DMS53 treated with DMSO at 0.1 percent for 48 hours (cell line): Measurements from ENCODE around the gene SS18L1.

Source experiments
- DNase-seq: peaks from one replicate; lab custom pipeline; 2025; ENCODE audit not compliant: unreplicated experiment; lab: John Stamatoyannopoulos, UW

Gene SS18L1

GRCh38 chr20:62191781-62192559, 48.4 kb downstream of the SS18L1 start:
- DNase-seq: no peak

- DNase-seq: no peak
These were observed 49.1 kb downstream of the SS18L1 start for GRCh38 chr20:62192635-62193034.

- no peak for DNase-seq
These were observed 49.8 kb downstream of the SS18L1 start for GRCh38 chr20:62193079-62194025.

- DNase-seq: no peak
These were observed 51.5 kb downstream of the SS18L1 start for GRCh38 chr20:62195075-62195405.

- DNase-seq: no peak
These were observed 52.2 kb downstream of the SS18L1 start for GRCh38 chr20:62195736-62196135.

GRCh38 chr20:62196286-62196685, 52.7 kb downstream of the SS18L1 start:
- DNase-seq: no peak

- no peak for DNase-seq
These were observed 53.7 kb downstream of the SS18L1 start for GRCh38 chr20:62197311-62197710.

- DNase-seq: no peak
These were observed 54.2 kb downstream of the SS18L1 start for GRCh38 chr20:62197801-62198200.

GRCh38 chr20:62198496-62198895, 54.9 kb downstream of the SS18L1 start:
- DNase-seq: no peak

GRCh38 chr20:62198931-62199330, 55.4 kb downstream of the SS18L1 start:
- no peak for DNase-seq

- DNase-seq: no peak
These were observed 57.1 kb downstream of the SS18L1 start for GRCh38 chr20:62200491-62201172.

- DNase-seq: no peak
These were observed 57.9 kb downstream of the SS18L1 start for GRCh38 chr20:62201173-62202082.

GRCh38 chr20:62202083-62202395, 58.5 kb downstream of the SS18L1 start:
- no peak for DNase-seq

- no peak for DNase-seq
These were observed 59.3 kb downstream of the SS18L1 start for GRCh38 chr20:62202676-62203377.

- no peak for DNase-seq
These were observed 59.9 kb downstream of the SS18L1 start for GRCh38 chr20:62203378-62204030.

- no peak for DNase-seq
These were observed 62.2 kb downstream of the SS18L1 start for GRCh38 chr20:62205618-62206387.

- no peak for DNase-seq
These were observed 62.8 kb downstream of the SS18L1 start for GRCh38 chr20:62206388-62206775.

- DNase-seq: no peak
These were observed 64.7 kb downstream of the SS18L1 start for GRCh38 chr20:62208061-62208794.
